Neural progenitor cell (in vitro differentiated cells): ENCODE data around the gene TBX18. TPM values are rescaled to one million over a fixed set of nuclear protein-coding genes. Genes with fewer than 3 reads are reported as not detected.

Source experiments
- DNase-seq: peaks from one replicate; pipeline ENCODE4 v3.0.0-alpha.2; 2016; ENCODE audit warnings: low spot score
- H2AFZ ChIP-seq: fragments of 200-600 bp; sonication (generic); replicated peaks from 2 replicates; pipeline ENCODE4 v1.6.1; 2016; ENCODE audit warnings: antibody characterized with exemption
- H3F3A ChIP-seq: fragments of 200-600 bp; sonication (generic); 2 replicates; pipeline ENCODE4 v1.6.1; 2016; ENCODE audit warnings: antibody characterized with exemption, low read depth
- H3K27ac ChIP-seq: fragments of 200-600 bp; sonication (generic); 2 replicates; pipeline ENCODE4 v1.5.1; 2016; ENCODE audit warnings: mild to moderate bottlenecking
- H3K27me3 ChIP-seq: fragments of 200-600 bp; sonication (generic); 2 replicates; pipeline ENCODE4 v1.6.1; 2016; ENCODE audit warnings: mild to moderate bottlenecking, moderate library complexity
- H3K36me3 ChIP-seq: fragments of 200-600 bp; sonication (generic); 2 replicates; pipeline ENCODE4 v1.5.1; 2016
- H3K4me1 ChIP-seq: fragments of 200-600 bp; sonication (generic); 2 replicates; pipeline ENCODE4 v1.6.1; 2016; ENCODE audit warnings: mixed run types
- H3K4me2 ChIP-seq: fragments of 200-600 bp; sonication (generic); 2 replicates; pipeline ENCODE4 v1.6.1; 2016
- H3K4me3 ChIP-seq: fragments of 200-600 bp; sonication (generic); 2 replicates; pipeline ENCODE4 v1.5.1; 2016
- H3K79me2 ChIP-seq: fragments of 200-600 bp; sonication (generic); 2 replicates; pipeline ENCODE4 v1.6.1; 2016; ENCODE audit warnings: low read depth
- H3K9ac ChIP-seq: fragments of 200-600 bp; sonication (generic); 2 replicates; pipeline ENCODE4 v1.6.1; 2016
- H3K9me3 ChIP-seq: fragments of 200-600 bp; sonication (generic); 2 replicates; pipeline ENCODE4 v1.5.1; 2016; ENCODE audit warnings: low read depth
- H4K20me1 ChIP-seq: fragments of 200-600 bp; sonication (generic); 2 replicates; pipeline ENCODE4 v1.6.1; 2016; ENCODE audit warnings: low read depth
- H3K27ac Mint-ChIP-seq: 3 replicates; pipeline ENCODE4 v1.8.0; 2021; ENCODE audit warnings: mixed read lengths
- H3K27me3 Mint-ChIP-seq: 2 replicates; pipeline ENCODE4 v1.8.0; 2022; ENCODE audit warnings: low read depth, mild to moderate bottlenecking, inconsistent platforms, moderate library complexity, mixed read lengths; ENCODE audit not compliant: insufficient read depth
- H3K36me3 Mint-ChIP-seq: 3 replicates; pipeline ENCODE4 v1.8.0; 2021; ENCODE audit warnings: mixed read lengths
- H3K4me1 Mint-ChIP-seq: 3 replicates; pipeline ENCODE4 v1.8.0; 2021; ENCODE audit warnings: mixed read lengths
- H3K4me3 Mint-ChIP-seq: 3 replicates; pipeline ENCODE4 v1.8.0; 2021; ENCODE audit warnings: mild to moderate bottlenecking, moderate library complexity, mixed read lengths
- H3K9me3 Mint-ChIP-seq: 3 replicates; pipeline ENCODE4 v1.8.0; 2020; ENCODE audit warnings: mixed read lengths
- EZH2 ChIP-seq: fragments of 200-600 bp; sonication (generic); IDR thresholded peaks from 2 replicates; pipeline ENCODE4 v1.6.1; 2017; ENCODE audit warnings: antibody characterized with exemption, mild to moderate bottlenecking, moderate library complexity
- EZH2phosphoT487 ChIP-seq: fragments of 200-600 bp; sonication (generic); IDR thresholded peaks from 2 replicates; pipeline ENCODE4 v1.6.1; 2017; ENCODE audit warnings: antibody characterized with exemption
- total RNA-seq: library from RNA; depleted of rRNA; stranded (reverse); fragments of >200 nt; gene quantifications from 2 replicates; pipeline ENCODE4 v1.2.3, GENCODE V29; 2015; ENCODE audit warnings: low replicate concordance
- TF ChIP-seq, protein P1 (sequence below): fragments of 200-600 bp; sonication (generic); IDR thresholded peaks from 2 replicates; pipeline ENCODE4 v1.5.1; 2017; ENCODE audit warnings: antibody characterized with exemption, mild to moderate bottlenecking

The TBX18 gene
- total RNA-seq, 1 donor from 2014 or later: not detected

DNA sequence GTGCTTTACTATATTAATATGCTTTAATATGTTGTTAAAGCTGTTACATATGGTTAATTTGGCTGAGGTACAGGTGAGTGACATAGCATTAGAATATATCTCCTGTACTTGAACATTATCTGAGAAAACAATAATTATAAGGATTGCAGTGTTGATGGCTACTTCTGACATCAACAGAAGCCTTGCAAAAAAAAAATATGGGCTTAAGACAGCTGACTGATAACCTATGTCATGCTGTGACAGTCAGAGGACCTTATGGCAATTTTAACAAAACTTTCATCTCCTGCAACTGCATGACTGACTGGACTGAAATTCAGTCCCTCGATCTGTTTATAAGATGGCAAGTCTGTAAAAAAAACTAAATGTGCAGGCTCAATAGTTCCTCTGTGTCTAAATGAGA lies 27.5 kb upstream of the TBX18 start:
- H3K4me3 ChIP-seq: no peak overlapping the region
- DNase-seq: no peak
- H3K4me2 ChIP-seq: no peak overlapping the region
- H3F3A ChIP-seq: no peaks in the 10 kb centered on the region
- Mint-ChIP-seq H3K9me3 (no peaks in the 10 kb centered on the region), H3K4me3 (no peak overlapping the region), H3K27me3 (no peaks in the 10 kb centered on the region), H3K27ac (no peak overlapping the region), H3K4me1 (no peaks in the 10 kb centered on the region), H3K36me3 (no peaks in the 10 kb centered on the region)
- H2AFZ ChIP-seq: no peak overlapping the region
- no peaks in the 10 kb centered on the region for H4K20me1 ChIP-seq
- H3K36me3 ChIP-seq: no peaks in the 10 kb centered on the region
- no peak overlapping the region for H3K27ac ChIP-seq
- no peaks in the 10 kb centered on the region for H3K79me2 ChIP-seq
- H3K4me1 ChIP-seq: no peaks in the 10 kb centered on the region
- no peaks in the 10 kb centered on the region for H3K9me3 ChIP-seq
- no peaks in the 10 kb centered on the region for H3K27me3 ChIP-seq
- TF ChIP-seq, protein P1, sequence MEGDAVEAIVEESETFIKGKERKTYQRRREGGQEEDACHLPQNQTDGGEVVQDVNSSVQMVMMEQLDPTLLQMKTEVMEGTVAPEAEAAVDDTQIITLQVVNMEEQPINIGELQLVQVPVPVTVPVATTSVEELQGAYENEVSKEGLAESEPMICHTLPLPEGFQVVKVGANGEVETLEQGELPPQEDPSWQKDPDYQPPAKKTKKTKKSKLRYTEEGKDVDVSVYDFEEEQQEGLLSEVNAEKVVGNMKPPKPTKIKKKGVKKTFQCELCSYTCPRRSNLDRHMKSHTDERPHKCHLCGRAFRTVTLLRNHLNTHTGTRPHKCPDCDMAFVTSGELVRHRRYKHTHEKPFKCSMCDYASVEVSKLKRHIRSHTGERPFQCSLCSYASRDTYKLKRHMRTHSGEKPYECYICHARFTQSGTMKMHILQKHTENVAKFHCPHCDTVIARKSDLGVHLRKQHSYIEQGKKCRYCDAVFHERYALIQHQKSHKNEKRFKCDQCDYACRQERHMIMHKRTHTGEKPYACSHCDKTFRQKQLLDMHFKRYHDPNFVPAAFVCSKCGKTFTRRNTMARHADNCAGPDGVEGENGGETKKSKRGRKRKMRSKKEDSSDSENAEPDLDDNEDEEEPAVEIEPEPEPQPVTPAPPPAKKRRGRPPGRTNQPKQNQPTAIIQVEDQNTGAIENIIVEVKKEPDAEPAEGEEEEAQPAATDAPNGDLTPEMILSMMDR: no peak
- no peak for TF ChIP-seq EZH2
- TF ChIP-seq EZH2phosphoT487: no peak
- H3K9ac ChIP-seq: no peak overlapping the region

DNA sequence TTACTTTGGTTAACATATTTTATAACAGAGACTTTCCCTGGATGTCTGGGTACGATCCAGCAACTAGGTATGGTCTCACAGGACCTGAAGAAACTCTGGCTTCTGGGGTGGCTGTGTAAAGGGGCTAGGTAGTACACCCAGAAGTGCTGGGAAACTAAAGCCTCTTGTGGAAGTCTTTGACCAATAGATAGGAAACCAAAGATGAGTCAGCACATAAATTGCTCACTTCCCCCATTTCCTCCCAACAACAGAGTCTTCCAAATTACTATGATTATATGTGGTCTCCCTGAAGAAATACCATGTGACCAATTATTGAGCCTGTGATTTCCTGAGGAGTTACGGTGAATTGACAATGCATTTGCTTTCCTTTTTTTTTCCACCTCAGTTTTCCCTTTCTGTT lies 26.8 kb upstream of the TBX18 start:
- Mint-ChIP-seq H3K27me3 (no peaks in the 10 kb centered on the region), H3K27ac (no peak overlapping the region), H3K4me1 (no peaks in the 10 kb centered on the region), H3K4me3 (no peak overlapping the region), H3K9me3 (no peaks in the 10 kb centered on the region), H3K36me3 (no peaks in the 10 kb centered on the region)
- H4K20me1 ChIP-seq: no peaks in the 10 kb centered on the region
- no peak overlapping the region for H2AFZ ChIP-seq
- H3K4me2 ChIP-seq: no peak overlapping the region
- no peak overlapping the region for H3K27ac ChIP-seq
- H3K36me3 ChIP-seq: no peaks in the 10 kb centered on the region
- DNase-seq: no peak
- H3K27me3 ChIP-seq: peaks cover 4% of the 10 kb centered on the region
- no peaks in the 10 kb centered on the region for H3K9me3 ChIP-seq
- H3K9ac ChIP-seq: no peak overlapping the region
- H3K4me3 ChIP-seq: no peak overlapping the region
- H3F3A ChIP-seq: no peaks in the 10 kb centered on the region
- H3K79me2 ChIP-seq: no peaks in the 10 kb centered on the region
- TF ChIP-seq, protein P1: no peak
- TF ChIP-seq EZH2phosphoT487: no peak
- no peak for TF ChIP-seq EZH2
- no peaks in the 10 kb centered on the region for H3K4me1 ChIP-seq

DNA sequence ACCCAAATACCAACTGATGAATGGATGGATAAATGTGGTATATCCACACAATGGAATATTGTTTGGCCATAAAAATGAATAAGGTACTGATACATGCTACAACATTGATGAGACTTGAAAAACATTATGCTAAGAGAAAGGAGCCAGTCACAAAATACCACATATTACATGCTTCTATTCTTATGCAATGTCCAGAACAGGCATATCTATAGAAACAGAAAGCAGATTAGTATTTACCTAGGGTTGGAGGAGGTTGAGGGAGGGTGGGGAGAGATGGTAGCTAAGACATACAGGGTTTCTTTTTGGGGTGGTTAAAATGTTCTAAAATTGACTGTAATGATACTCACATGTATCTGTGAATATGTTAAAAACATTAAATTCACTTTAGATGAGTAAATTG lies 24.8 kb upstream of the TBX18 start:
- H3K4me1 Mint-ChIP-seq: no peaks in the 10 kb centered on the region
- H3K4me2 ChIP-seq: no peak overlapping the region
- H3F3A ChIP-seq: no peaks in the 10 kb centered on the region
- H3K36me3 ChIP-seq: no peaks in the 10 kb centered on the region
- no peak overlapping the region for H3K9ac ChIP-seq
- no peaks in the 10 kb centered on the region for H4K20me1 ChIP-seq
- peaks cover 3% of the 10 kb centered on the region for H3K27me3 Mint-ChIP-seq
- no peak overlapping the region for H2AFZ ChIP-seq
- no peaks in the 10 kb centered on the region for H3K4me1 ChIP-seq
- H3K79me2 ChIP-seq: no peaks in the 10 kb centered on the region
- no peaks in the 10 kb centered on the region for H3K36me3 Mint-ChIP-seq
- DNase-seq: no peak
- H3K9me3 ChIP-seq: no peaks in the 10 kb centered on the region
- H3K27ac ChIP-seq: no peak overlapping the region
- H3K27me3 ChIP-seq: peaks cover 24% of the 10 kb centered on the region
- no peak overlapping the region for H3K27ac Mint-ChIP-seq
- TF ChIP-seq, protein P1: no peak
- TF ChIP-seq EZH2phosphoT487 (no peak), EZH2 (no peak)
- no peak overlapping the region for H3K4me3 Mint-ChIP-seq
- H3K9me3 Mint-ChIP-seq: no peaks in the 10 kb centered on the region
- H3K4me3 ChIP-seq: no peak overlapping the region

DNA sequence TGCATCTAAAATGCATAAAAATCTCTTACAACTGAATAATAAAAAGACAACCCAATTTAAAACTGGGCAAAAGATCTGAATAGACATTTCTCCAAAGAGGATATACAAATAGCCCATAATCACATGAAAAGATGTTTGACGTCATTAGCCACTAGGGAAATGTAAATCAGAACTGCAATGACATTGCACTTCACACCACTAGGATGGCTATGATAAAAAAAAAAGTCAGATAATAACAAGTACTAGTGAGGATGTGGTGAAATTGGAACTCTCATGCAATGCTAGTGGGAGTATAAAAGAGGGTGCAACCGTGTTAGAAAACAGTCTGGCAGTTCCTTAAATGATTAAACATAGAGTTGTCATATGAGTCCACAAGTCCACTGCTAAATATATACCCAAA lies 24.3 kb upstream of the TBX18 start:
- H2AFZ ChIP-seq: no peak overlapping the region
- H3F3A ChIP-seq: no peaks in the 10 kb centered on the region
- H3K27ac ChIP-seq: no peak overlapping the region
- H4K20me1 ChIP-seq: no peaks in the 10 kb centered on the region
- H3K4me1 ChIP-seq: no peaks in the 10 kb centered on the region
- H3K9ac ChIP-seq: no peak overlapping the region
- H3K36me3 Mint-ChIP-seq: no peaks in the 10 kb centered on the region
- H3K79me2 ChIP-seq: no peaks in the 10 kb centered on the region
- no peak overlapping the region for H3K4me2 ChIP-seq
- DNase-seq: no peak
- no peaks in the 10 kb centered on the region for H3K36me3 ChIP-seq
- no peaks in the 10 kb centered on the region for H3K9me3 Mint-ChIP-seq
- TF ChIP-seq EZH2phosphoT487 (no peak), EZH2 (no peak)
- H3K9me3 ChIP-seq: no peaks in the 10 kb centered on the region
- no peak overlapping the region for H3K4me3 Mint-ChIP-seq
- peaks cover 29% of the 10 kb centered on the region for H3K27me3 ChIP-seq
- H3K27ac Mint-ChIP-seq: no peak overlapping the region
- H3K27me3 Mint-ChIP-seq: peaks cover 3% of the 10 kb centered on the region
- no peaks in the 10 kb centered on the region for H3K4me1 Mint-ChIP-seq
- no peak overlapping the region for H3K4me3 ChIP-seq
